ENCODE data around the gene ELFN1. TPM values are rescaled to one million over a fixed set of nuclear protein-coding genes. Genes with fewer than 3 reads are reported as not detected.

Gene ELFN1
- total and polyA plus RNA-seq, 2 donors (not counting 3 experiments of a cell fraction or from before 2014, with no cell fraction given), result 0.37 to 1.0 TPM

DNA sequence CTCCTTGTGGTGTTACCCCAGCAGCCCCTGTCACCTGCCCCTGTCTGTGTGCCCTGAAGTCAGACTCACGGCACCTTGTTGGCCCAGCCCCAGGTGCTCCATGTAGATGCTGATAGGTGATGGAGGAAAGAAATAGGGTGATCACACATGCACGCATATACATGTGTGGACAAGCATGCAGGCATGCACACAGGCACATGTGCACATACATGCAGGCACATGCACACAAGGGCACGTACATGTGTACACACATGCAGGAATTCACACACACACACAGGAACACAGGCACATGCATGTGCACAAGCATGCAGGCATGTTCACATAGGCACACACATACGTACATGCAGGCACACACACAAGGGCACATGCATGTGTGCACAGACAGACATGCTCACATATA, 16.6 kb upstream of the ELFN1 start:
- no peak for FAIRE-seq
- ChIA-PET CTCF (no interaction called here), POLR2A (no interaction called here)
- H3K36me3 ChIP-seq (ENCODE audit: control insufficient read depth in 2 of 2, extremely low read depth in 1 of 2, insufficient read depth in 2 of 2, low read length in 2 of 2), result no peaks in the 10 kb centered on the region
- H3K4me2 ChIP-seq (ENCODE audit: insufficient read depth, low read length), result no peak overlapping the region
- no peaks in the 10 kb centered on the region for H3K4me1 ChIP-seq (ENCODE audit: control insufficient read depth, extremely low read depth, insufficient read depth, low read length)
- H3K27ac ChIP-seq (ENCODE audit: insufficient read depth, low read depth, low read length), result no peak overlapping the region
- no peak for DNase-seq (ENCODE audit: low read depth, low spot score)
- H3K4me3 ChIP-seq (replicated peaks in 1 of 3; ENCODE audit: insufficient read depth in 1 of 3, low read depth in 1 of 3, low read length in 3 of 3), result no peak overlapping the region
- no peaks in the 10 kb centered on the region for H3K79me2 ChIP-seq (ENCODE audit: control insufficient read depth, insufficient read depth, low read length)
- no peak overlapping the region for H3K9ac ChIP-seq (replicated peaks; ENCODE audit: extremely low read depth, insufficient read depth, low read length)
- intact Hi-C loops (cut with micrococcal nuclease) (no loop called here), dilution Hi-C loops (cut with MboI; ENCODE audit: extremely low pct_ligation_motif_present, low sequenced_read_pairs) (no loop called here)
- no TSS peak for BruUV-seq (replicated peaks)
- TF ChIP-seq POLR2AphosphoS5 (IDR thresholded peaks at IDR 0.05; ENCODE audit: insufficient read depth, low read depth, low read length) (no peak), JUN (IDR thresholded peaks at IDR 0.05; ENCODE audit: borderline replicate concordance, insufficient read depth, insufficient read length, low read depth) (no peak), EZH2 (IDR thresholded peaks at IDR 0.05; ENCODE audit: borderline replicate concordance, low read depth, low read length, severe bottlenecking) (no peak), MYC (IDR thresholded peaks at IDR 0.05; ENCODE audit: low read depth, low read length) (no peak), GATA2 (IDR thresholded peaks at IDR 0.05; ENCODE audit: insufficient read depth, insufficient read length, low read depth, low read length) (no peak), POLR2A (IDR thresholded peaks at IDR 0.05; ENCODE audit: low read depth, low read length) (no peak), FOS (IDR thresholded peaks at IDR 0.05; ENCODE audit: borderline replicate concordance, insufficient read depth, low read length) (no peak)
- TF ChIP-seq, protein P1, sequence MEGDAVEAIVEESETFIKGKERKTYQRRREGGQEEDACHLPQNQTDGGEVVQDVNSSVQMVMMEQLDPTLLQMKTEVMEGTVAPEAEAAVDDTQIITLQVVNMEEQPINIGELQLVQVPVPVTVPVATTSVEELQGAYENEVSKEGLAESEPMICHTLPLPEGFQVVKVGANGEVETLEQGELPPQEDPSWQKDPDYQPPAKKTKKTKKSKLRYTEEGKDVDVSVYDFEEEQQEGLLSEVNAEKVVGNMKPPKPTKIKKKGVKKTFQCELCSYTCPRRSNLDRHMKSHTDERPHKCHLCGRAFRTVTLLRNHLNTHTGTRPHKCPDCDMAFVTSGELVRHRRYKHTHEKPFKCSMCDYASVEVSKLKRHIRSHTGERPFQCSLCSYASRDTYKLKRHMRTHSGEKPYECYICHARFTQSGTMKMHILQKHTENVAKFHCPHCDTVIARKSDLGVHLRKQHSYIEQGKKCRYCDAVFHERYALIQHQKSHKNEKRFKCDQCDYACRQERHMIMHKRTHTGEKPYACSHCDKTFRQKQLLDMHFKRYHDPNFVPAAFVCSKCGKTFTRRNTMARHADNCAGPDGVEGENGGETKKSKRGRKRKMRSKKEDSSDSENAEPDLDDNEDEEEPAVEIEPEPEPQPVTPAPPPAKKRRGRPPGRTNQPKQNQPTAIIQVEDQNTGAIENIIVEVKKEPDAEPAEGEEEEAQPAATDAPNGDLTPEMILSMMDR (IDR thresholded peaks at IDR 0.05; ENCODE audit: extremely low read depth in 1 of 2, insufficient read depth in 1 of 2, low read depth in 1 of 2, low read length in 2 of 2), result no peak
- TF ChIP-seq, protein P2, sequence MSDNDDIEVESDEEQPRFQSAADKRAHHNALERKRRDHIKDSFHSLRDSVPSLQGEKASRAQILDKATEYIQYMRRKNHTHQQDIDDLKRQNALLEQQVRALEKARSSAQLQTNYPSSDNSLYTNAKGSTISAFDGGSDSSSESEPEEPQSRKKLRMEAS (IDR thresholded peaks at IDR 0.05; ENCODE audit: insufficient read depth, insufficient read length), result no peak
- no peak overlapping the region for H2AFZ ChIP-seq (ENCODE audit: low read depth, low read length)
- no peaks in the 10 kb centered on the region for H3K27me3 ChIP-seq (ENCODE audit: control insufficient read depth in 2 of 2, insufficient read depth in 2 of 2, low read length in 2 of 2)
- no peaks in the 10 kb centered on the region for H3K9me1 ChIP-seq (replicated peaks; ENCODE audit: control insufficient read depth, extremely low read depth, insufficient read depth, low read length)
- H4K20me1 ChIP-seq (replicated peaks; ENCODE audit: control insufficient read depth, extremely low read depth, insufficient read depth, low read length), result no peaks in the 10 kb centered on the region
- no peaks in the 10 kb centered on the region for H3K9me3 ChIP-seq (replicated peaks; ENCODE audit: control insufficient read depth, insufficient read depth, low read length)

All from endothelial cell of umbilical vein (primary cell).